Fibroblast of lung (primary cell): ENCODE results near the gene UBL7. TPM values are rescaled to one million over a fixed set of nuclear protein-coding genes. Genes with fewer than 3 reads are reported as not detected.
A peak's percentile ranks its signal among the peaks of the same experiment; 100 is the strongest.

Experiments
- DNase-seq, 2 donors: peaks; one replicate each; pipeline versions ENCODE4 v3.0.0 to v3.0.0-alpha.2; 2010; ENCODE audit warnings: low read depth in 2 of 2
- H2AFZ ChIP-seq: 2 replicates; pipeline ENCODE4 v1.5.1; 2012; ENCODE audit warnings: low read length, control low read depth, inconsistent platforms
- H3K27ac ChIP-seq: 2 replicates; pipeline ENCODE4 v1.5.1; 2011; ENCODE audit warnings: low read length, control low read depth; ENCODE audit not compliant: insufficient read depth
- H3K27me3 ChIP-seq: 2 replicates; pipeline ENCODE4 v1.5.1; 2011; ENCODE audit warnings: mild to moderate bottlenecking, low read length; ENCODE audit not compliant: control insufficient read depth, insufficient read depth
- H3K36me3 ChIP-seq: 2 replicates; pipeline ENCODE4 v1.5.1; 2011; ENCODE audit warnings: low read length; ENCODE audit not compliant: control insufficient read depth, insufficient read depth
- H3K4me1 ChIP-seq: 2 replicates; pipeline ENCODE4 v1.5.1; 2011; ENCODE audit warnings: low read length; ENCODE audit not compliant: control insufficient read depth, insufficient read depth; ENCODE audit errors: extremely low read depth
- H3K4me2 ChIP-seq: 2 replicates; pipeline ENCODE4 v1.5.1; 2011; ENCODE audit warnings: low read length, control low read depth; ENCODE audit not compliant: insufficient read depth; ENCODE audit errors: extremely low read depth
- H3K4me3 ChIP-seq, 4 experiments: fragments of 200-600 bp in 1 of 4; sonication (generic) in 1 of 4; replicated peaks in 1 of 4; 2 replicates each; pipeline ENCODE4 v1.5.1; 2011 to 2016; ENCODE audit warnings: low read length in 4 of 4, low read depth in 3 of 4, mild to moderate bottlenecking in 3 of 4, control low read depth in 2 of 4, inconsistent platforms in 1 of 4, mixed read lengths in 1 of 4; ENCODE audit not compliant: insufficient read depth in 1 of 4; ENCODE audit errors: control extremely low read depth in 1 of 4
- H3K79me2 ChIP-seq: 2 replicates; pipeline ENCODE4 v1.5.1; 2012; ENCODE audit warnings: mild to moderate bottlenecking, low read length, inconsistent platforms; ENCODE audit not compliant: control insufficient read depth, insufficient read depth
- H3K9ac ChIP-seq: 2 replicates; pipeline ENCODE4 v1.5.1; 2011; ENCODE audit warnings: mild to moderate bottlenecking, low read length, control low read depth; ENCODE audit not compliant: insufficient read depth
- H3K9me3 ChIP-seq: 2 replicates; pipeline ENCODE4 v1.5.1; 2012; ENCODE audit warnings: low read depth, low read length; ENCODE audit not compliant: control insufficient read depth, insufficient read depth
- H4K20me1 ChIP-seq: 2 replicates; pipeline ENCODE4 v1.5.1; 2011; ENCODE audit warnings: low read length; ENCODE audit not compliant: control insufficient read depth, insufficient read depth; ENCODE audit errors: extremely low read depth
- CTCF ChIP-seq, 2 donors: IDR thresholded peaks in 1 of 2; conservative IDR thresholded peaks in 1 of 2; 1 replicate in 1 of 2; 2 replicates in 1 of 2; pipeline ENCODE4 v1.5.1; 2011 to 2012; ENCODE audit warnings: low read length in 2 of 2, control low read depth in 1 of 2, inconsistent platforms in 1 of 2, low read depth in 1 of 2, mild to moderate bottlenecking in 1 of 2
- EZH2 ChIP-seq: IDR thresholded peaks from 2 replicates; pipeline ENCODE4 v1.5.1; 2012; ENCODE audit warnings: low read length, control low read depth, mild to moderate bottlenecking; ENCODE audit errors: missing control alignments
- polyA minus RNA-seq: library from RNA; depleted of rRNA, polyadenylated mRNA; stranded (reverse); fragments of >200 nt; gene quantifications from 2 replicates; pipeline ENCODE4 v1.2.3, GENCODE V29; 2011; ENCODE audit warnings: low replicate concordance
- polyA plus RNA-seq, 2 donors: library from polyadenylated mRNA; depleted of rRNA in 1 of 2; stranded (reverse) in 1 of 2; unstranded in 1 of 2; fragments of >200 nt; gene quantifications; 2 replicates each; pipeline ENCODE4 v1.2.1, GENCODE V29; 2011 to 2012; ENCODE audit warnings: missing spikeins in 1 of 2
- total RNA-seq: library from RNA; depleted of rRNA; stranded (reverse); fragments of >200 nt; gene quantifications from 2 replicates; pipeline ENCODE4 v1.2.1, GENCODE V29; 2014

The UBL7 gene
- total RNA-seq: 30.6 and 31.9 TPM in 2 replicates
- polyA plus RNA-seq: 36.8 and 44.9 TPM in 2 replicates
- 47.3 and 63.3 TPM in 2 replicates for polyA plus RNA-seq (2012)
- 91.6 and 102 TPM in 2 replicates for polyA minus RNA-seq

- DNase-seq: peak; percentile 95 to 97
- H3K4me3 ChIP-seq: peak within 1 kb of the TSS; percentile 76 to 99 (median 88)
- H3K4me2 ChIP-seq: peak within 1 kb of the TSS; percentile 87
- H3K27ac ChIP-seq: peak within 1 kb of the TSS; percentile 80
- no peaks in the 10 kb centered on the region for H3K9me3 ChIP-seq
- peaks cover 4% of the 10 kb centered on the region for H3K79me2 ChIP-seq
- no peaks in the 10 kb centered on the region for H3K4me1 ChIP-seq
- H2AFZ ChIP-seq: peak within 1 kb of the TSS; percentile 95
- TF ChIP-seq CTCF (conservative IDR thresholded peaks at IDR 0.05 in 1 of 2, IDR thresholded peaks at IDR 0.05 in 1 of 2; ENCODE audit: low read depth in 1 of 2, low read length in 2 of 2) (no peak), EZH2 (no peak)
- H3K9ac ChIP-seq: peak within 1 kb of the TSS; percentile 78
- H3K36me3 ChIP-seq: no peaks in the 10 kb centered on the region
- no peaks in the 10 kb centered on the region for H3K27me3 ChIP-seq
- no peaks in the 10 kb centered on the region for H4K20me1 ChIP-seq
Observed at GRCh38 chr15:74460871-74461846, at the start of gene UBL7. TSS of gene UBL7 (minus strand) at chr15:74461160. CDS start at chr15:74458867, 2,293 bp downstream.

- Histone ChIP-seq H3K4me1 (peaks cover 2% of the 10 kb centered on the region), H3K79me2 (no peaks in the 10 kb centered on the region), H3K9ac (no peak overlapping the region), H3K4me2 (no peak overlapping the region), H3K27me3 (no peaks in the 10 kb centered on the region), H3K9me3 (no peaks in the 10 kb centered on the region), H3K27ac (no peak overlapping the region), H3K4me3 (no peak overlapping the region), H3K36me3 (no peaks in the 10 kb centered on the region), H2AFZ (no peak overlapping the region), H4K20me1 (no peaks in the 10 kb centered on the region)
- DNase-seq: no peak
- TF ChIP-seq EZH2 (no peak), CTCF (conservative IDR thresholded peaks at IDR 0.05 in 1 of 2, IDR thresholded peaks at IDR 0.05 in 1 of 2; ENCODE audit: low read depth in 1 of 2, low read length in 2 of 2) (no peak)
Observed at GRCh38 chr15:74506515-74506840, 45.5 kb upstream of the UBL7 start.

GRCh38 chr15:74505837-74506514 is 45.0 kb upstream of the UBL7 start:
- TF ChIP-seq CTCF (conservative IDR thresholded peaks at IDR 0.05 in 1 of 2, IDR thresholded peaks at IDR 0.05 in 1 of 2; ENCODE audit: low read depth in 1 of 2, low read length in 2 of 2) (no peak), EZH2 (no peak)
- H4K20me1 ChIP-seq: no peaks in the 10 kb centered on the region
- H3K9ac ChIP-seq: no peak overlapping the region
- H3K4me2 ChIP-seq: no peak overlapping the region
- H3K4me1 ChIP-seq: peaks cover 2% of the 10 kb centered on the region
- no peak overlapping the region for H3K27ac ChIP-seq
- H3K4me3 ChIP-seq: no peak overlapping the region
- H3K9me3 ChIP-seq: no peaks in the 10 kb centered on the region
- peak in 1 of 2 donors; percentile 66 for DNase-seq
- no peaks in the 10 kb centered on the region for H3K27me3 ChIP-seq
- H3K36me3 ChIP-seq: no peaks in the 10 kb centered on the region
- H2AFZ ChIP-seq: no peak overlapping the region
- H3K79me2 ChIP-seq: no peaks in the 10 kb centered on the region
